Measurements from ENCODE around the gene ERBB4.
"Not testable (repeated sequence)": the region's sequence is repeated elsewhere in the genome, so short reads cannot be mapped to it uniquely, and the experiment has no call there.

The ERBB4 gene

DNA sequence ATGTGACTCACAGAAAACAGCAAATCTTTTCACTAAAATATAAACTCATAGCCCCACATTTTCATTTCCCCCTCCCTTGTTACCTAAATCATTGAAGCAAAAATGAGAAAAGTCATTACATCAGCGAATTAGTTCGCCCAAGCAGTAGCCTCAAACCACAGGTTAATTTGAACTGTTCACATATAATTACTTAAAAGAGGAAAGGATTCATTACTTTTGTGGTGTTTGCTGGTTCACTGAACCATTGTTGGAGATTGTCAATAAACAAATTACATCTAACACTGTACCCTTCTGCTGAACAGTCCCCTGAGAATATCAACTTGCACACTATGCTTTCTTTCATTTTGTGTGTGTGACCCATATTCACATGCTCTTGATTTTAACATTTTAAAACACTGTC is 238.7 kb downstream of the ERBB4 start:
- DNase-seq (ENCODE audit: low read depth in 2 of 2, low spot score in 1 of 2) = no peak

DNA sequence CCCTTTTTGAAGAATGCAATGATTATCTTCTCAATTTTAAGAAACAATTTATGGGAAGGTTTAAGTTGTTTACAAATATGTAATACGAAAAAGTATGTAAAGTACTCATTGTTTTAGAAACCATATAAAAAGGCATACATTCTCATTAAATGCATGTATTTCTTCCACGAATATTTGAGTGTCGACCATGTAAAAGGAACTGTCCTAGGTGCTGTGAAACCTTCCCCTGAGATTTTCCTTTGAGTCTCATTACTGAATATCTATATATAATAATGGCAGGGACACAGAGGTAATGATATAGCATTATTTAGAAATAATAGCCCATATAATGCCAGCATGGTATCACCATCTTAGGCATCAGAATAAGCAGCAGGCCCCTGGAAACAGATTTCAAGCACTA is 239.3 kb downstream of the ERBB4 start:
- DNase-seq (ENCODE audit: low read depth in 2 of 2, low spot score in 1 of 2) = no peak

DNA sequence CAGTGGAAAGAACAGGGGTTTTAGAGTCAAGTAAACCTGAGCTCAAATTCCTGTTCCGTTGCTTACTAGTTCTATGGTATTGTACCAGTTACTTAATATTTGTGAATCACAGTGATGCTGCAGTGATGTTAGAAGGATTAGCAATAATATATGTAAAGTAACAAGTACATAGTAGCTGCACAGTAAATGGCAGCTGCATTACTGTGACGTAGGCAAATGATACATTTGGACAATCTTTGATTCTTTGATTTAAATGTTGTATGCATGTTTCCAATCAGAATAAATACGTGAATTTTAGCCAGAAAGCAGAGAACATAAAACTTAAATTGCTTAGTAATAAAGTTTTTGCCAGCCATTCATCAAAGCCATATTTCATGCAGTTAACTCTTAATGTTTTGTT is 243.0 kb downstream of the ERBB4 start:
- no peak for DNase-seq (ENCODE audit: low read depth in 2 of 2, low spot score in 1 of 2)

DNA sequence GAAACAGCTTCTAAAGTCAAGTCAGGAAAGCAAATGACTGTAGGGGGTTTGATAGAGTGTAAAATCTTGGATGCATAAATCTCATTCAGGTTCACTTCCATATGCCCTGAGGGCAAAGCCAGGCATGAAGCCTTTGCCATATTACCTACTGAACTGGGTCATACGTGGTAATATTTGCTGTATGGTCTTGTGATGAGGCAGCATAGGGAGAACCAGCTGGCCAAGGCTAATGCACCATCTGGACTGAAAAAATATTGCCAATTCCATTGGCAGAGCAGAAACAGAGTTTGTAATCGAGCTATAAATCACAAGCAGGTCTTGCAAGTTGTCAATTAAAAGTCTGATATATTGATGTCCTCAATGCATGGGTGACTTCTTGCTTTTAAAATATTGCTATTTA is 243.8 kb downstream of the ERBB4 start:
- no peak for DNase-seq (ENCODE audit: low read depth in 2 of 2, low spot score in 1 of 2)

DNA sequence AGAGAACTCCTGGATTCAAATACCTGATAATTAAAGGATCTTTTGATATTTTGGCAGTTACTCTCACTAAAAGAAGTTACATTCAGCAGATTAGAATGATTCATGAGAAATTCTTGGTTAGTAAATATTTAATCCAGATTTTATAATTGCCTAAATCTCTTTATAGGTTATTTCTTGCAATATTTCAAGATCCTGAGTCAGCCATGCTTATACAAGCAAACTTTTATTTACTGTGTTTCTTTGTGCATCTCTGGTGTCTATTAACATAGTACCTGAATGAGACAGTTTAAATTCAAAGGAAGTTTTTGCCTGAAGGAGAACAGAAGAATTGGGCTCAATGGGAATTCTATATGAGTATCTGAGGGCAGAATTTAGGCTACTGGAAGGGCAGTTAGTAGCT is 249.3 kb downstream of the ERBB4 start:
- no peak for DNase-seq (ENCODE audit: low read depth in 2 of 2, low spot score in 1 of 2)

DNA sequence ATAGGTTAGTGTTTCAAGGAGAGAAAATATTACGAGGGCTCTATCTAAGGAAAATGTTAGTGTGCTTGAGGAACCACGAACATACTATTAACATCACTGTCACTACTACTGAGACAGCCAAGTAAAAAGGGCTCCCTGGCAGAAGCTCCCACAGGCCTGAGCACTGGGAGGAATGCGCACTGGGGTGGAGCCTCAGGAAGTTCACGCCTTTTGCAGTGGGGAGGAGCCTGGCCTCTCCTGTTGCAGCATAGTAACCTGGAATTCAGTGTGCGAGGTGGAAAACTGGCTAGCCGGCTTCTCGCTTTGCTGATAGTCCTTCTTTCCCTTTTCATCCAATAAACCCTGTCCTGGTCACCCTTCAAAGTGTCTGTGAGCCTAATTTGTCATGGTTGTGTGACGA is 250.3 kb downstream of the ERBB4 start:
- DNase-seq (ENCODE audit: low read depth in 2 of 2, low spot score in 1 of 2) = no peak

DNA sequence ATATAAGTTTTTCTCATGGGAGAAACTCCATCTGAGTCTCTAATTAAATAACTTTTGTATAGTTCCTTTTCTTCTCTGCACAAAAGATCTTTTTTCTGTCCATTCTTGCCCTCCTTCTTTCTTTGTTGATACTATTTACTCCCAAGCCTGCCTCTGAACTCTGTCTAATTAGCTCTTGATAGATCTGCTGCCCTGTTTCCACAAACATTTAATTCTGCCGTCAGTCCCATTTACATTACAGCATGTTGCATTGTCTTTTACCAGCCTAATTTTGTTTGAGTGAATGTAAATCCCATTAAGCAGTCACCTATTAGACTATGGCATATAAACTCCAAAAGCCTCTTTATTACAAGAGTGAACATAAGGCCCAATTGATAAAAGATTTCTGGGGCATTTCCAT is 254.4 kb downstream of the ERBB4 start:
- DNase-seq (ENCODE audit: low read depth in 2 of 2, low spot score in 1 of 2) = no peak

DNA sequence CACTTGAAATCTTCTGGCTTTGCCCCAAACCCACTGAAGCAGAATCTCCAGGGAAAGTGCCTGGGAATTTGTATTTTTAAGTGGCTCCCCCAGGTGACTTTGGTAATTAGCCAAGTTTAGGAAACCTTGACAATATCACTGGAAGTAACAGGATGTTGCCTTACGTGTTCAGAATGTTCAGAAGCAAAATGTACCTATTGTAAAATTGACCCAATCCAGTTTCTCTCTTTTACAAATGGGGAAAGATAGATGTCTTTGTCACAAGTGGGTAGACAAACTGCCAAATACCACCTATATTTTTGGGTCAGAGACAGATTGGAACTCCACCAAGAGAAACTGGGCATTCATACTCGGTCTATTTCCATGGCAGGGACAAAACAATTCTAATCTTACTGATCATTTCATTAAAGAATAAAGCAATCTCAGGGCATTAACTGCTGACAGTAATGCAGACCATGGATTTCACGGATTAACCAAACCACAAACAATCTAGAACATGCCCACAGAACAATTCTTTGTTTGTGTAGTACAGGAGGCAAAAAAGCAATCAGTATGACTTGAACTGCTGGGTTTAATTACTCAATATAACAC is 255.8 kb downstream of the ERBB4 start:
- no peak for DNase-seq (ENCODE audit: low read depth in 2 of 2, low spot score in 1 of 2)

DNA sequence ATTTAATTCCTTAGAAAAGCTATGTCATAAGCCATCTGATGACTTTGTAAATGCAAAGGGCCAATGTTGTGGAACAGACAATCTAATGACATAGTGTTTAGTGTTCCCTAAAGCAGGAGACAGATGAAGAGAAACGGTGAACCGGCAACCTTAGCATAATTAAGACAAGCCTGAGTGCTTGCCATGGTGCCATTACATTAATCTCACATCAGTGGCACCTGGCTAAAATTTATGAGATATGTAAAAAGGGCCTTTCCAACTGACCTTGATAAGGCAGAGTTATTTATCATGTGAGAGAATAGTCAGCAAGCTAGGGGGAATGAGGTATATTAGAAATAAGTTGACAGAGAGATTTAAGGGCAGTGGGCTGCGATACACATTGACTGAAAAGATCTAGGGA is 261.8 kb downstream of the ERBB4 start:
- no peak for DNase-seq (ENCODE audit: low read depth in 2 of 2, low spot score in 1 of 2)

DNA sequence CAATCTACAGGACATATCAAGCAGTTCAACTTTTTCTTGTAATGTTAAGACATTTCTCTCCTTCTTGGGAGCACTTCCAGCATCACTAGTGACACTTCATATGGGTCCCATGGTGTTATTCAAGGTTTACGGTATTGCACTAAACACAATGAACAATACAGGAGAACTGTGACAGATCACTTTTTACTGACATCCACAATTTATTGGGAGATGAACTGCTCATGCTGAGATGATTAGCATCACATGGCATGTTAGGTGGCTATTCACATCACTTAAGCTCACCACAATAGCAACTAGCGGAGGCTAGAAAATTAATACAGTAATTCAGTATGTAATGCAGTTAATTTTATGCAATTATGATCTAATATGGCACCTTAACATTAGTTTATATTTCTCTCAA is 264.4 kb downstream of the ERBB4 start:
- DNase-seq (ENCODE audit: low read depth in 2 of 2, low spot score in 1 of 2) = no peak

DNA sequence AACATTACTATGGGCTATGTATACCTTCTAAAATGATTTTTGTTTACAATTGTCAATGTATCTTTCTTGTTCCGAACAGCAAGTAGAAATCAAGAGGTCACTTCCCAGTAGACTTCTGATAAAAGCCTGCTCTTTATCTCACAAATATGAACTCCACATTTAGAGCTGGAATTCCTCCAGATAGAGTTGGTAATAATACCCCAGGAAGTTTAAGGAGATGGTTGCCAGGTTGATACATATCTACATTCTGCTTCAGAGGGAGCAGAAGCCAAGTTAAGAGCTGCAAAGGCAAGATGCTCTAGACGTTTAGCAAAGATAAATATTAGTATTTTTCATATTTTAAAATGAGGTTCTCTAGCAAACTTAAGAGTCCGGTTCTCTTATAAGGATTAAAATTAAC is 267.0 kb downstream of the ERBB4 start:
- DNase-seq (ENCODE audit: low read depth in 2 of 2, low spot score in 1 of 2) = no peak

DNA sequence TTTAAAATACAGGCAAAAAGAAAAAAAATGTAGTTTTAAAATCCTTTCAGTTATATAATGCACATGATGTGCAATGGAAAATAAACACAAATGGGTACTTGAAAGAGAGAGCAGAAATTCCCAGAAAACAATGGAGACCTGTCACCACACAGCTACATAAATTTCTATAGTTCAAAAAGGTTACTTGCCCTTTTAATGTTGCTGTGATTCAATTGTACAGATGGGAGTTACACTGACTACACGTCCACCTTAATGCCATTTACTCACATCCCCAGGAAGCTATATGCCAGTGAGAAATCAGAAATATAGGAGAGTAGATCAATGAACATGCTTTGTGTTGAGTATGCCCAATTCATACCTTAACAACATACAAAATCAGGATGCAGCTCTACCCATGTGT is 269.6 kb downstream of the ERBB4 start:
- DNase-seq (ENCODE audit: low read depth in 2 of 2, low spot score in 1 of 2) = no peak

DNA sequence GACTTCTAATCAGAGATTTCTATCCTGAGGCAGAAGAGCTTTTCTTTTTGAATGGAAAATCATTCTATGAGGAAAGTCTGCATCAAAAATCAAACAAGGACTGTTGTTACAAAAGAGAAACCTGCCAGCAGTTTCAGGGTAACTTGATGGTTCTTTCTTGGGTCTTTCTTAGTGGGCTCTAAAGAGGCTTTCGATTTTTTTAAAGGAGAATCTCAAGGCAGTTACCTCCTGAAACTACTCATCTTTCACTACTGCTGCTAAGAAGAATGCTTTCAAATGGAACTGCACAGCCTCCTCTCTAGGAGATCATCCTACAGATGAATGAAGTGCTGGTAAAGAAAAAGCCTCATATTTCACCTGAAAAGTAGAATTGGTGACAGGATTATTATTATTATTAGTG is 272.3 kb downstream of the ERBB4 start:
- no peak for DNase-seq (ENCODE audit: low read depth in 2 of 2, low spot score in 1 of 2)

DNA sequence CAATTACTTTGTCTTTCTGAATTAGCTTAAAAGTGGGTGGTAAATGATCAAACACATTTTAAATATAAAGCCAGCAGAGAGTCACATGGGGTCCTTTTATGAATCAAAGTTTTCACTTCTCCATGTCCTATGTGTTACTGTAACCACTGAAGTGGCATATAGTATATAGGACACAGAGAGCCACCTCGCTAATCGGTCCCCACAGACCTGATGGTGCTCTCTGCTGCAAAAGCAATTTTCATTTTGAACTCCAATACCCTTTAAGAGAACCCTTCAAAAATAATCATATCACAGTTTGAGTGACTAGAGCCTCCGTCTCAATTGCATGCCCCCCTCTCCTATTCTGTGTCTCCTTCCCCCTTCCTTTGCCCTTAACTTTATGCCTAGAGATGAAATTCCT is 272.8 kb downstream of the ERBB4 start:
- DNase-seq (ENCODE audit: low read depth in 2 of 2, low spot score in 1 of 2) = no peak

DNA sequence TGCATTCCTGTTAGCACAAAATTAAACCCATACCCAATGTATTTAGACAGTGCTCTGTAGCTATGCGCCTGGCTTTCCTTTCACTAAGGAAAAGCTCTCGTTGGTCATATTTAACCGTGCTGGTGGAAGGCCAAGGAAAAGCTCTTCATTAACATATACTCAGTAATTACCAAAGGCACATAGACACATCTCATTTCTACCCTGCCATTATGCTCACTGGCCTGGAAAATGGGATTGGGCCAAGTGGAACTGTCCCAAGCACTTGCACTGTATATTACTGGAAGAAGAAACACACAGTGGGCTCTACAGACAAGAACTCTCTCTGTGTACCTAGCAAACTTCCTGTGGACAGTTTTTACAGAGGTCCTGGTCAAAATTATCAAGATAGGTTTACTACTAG is 274.4 kb downstream of the ERBB4 start:
- DNase-seq (ENCODE audit: low read depth in 2 of 2, low spot score in 1 of 2) = no peak

DNA sequence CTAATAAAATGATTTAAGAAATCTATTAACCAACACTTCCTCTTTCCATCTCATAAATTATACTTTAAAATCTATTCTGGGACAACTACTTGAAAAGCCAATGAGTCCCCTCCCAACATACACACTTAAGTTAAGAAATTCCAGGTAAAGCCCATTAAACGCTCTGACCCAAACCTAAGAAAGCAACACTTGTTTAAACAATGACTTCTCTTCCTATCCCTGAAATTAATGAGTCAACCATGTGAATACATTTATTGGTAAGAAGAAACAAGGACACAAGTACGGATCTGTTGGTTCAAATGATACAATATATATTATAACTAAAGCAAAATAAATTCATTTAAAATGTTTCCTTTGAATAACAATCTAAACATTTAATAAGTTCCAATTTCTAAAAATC is 279.4 kb downstream of the ERBB4 start:
- DNase-seq (ENCODE audit: low read depth in 2 of 2, low spot score in 1 of 2) = no peak

DNA sequence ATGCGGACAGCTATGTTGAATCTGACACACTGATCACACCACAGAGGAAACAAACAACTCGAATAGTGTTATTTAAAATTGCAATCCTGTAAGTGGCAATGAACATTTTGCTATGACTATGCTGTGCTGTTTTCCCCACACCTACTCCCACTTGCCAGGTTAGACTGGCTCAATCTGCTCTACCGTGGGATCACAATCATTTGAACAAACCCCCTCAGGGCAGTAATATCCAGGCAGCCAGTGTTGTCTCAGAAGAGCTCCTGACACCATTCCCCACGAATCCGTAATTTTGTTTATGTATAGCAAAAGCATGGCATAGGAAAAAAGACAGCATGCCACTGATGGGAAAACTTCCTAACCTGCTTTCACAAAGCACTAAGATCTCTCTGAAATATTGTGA is 284.3 kb downstream of the ERBB4 start:
- DNase-seq (ENCODE audit: low read depth in 2 of 2, low spot score in 1 of 2) = no peak

DNA sequence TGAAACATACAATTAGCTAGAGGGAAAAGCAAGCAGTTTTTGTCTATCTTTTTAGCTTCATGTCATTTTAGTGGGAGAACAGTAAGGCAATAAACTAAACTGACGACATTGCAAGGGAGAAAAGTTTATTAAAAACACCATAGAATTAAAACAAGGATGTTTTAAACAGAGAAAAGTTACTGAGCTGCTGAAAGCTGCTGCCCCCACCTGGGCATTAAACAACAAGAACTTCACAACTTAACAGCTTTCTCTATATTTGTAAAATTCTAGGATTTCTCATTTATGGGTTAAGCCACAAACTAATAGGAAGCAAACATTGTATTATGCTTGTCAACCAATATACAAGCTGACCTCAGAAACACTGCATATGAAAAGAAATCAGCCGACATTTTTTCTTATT is 289.2 kb downstream of the ERBB4 start:
- no peak for DNase-seq (ENCODE audit: low read depth in 2 of 2, low spot score in 1 of 2)

DNA sequence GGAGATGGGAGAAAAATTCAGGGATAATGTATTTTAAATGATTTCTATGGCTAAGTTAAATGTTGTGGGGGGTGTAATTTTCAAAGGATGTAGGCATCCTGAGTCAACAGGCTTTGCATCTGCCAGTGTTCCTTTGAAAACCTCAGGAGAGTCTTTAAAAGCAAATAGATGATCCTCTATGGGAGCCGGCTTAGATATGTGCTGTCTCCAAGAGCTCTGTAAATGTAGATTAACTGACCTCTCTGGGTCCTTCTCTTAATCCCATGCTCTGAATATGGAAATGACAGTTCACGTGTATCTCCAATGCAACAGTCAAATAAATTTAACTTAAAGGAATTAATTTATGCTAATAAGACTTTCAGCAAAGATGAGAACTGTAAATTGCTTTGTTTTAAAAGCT is 292.7 kb downstream of the ERBB4 start:
- DNase-seq (ENCODE audit: low read depth in 2 of 2, low spot score in 1 of 2) = no peak

DNA sequence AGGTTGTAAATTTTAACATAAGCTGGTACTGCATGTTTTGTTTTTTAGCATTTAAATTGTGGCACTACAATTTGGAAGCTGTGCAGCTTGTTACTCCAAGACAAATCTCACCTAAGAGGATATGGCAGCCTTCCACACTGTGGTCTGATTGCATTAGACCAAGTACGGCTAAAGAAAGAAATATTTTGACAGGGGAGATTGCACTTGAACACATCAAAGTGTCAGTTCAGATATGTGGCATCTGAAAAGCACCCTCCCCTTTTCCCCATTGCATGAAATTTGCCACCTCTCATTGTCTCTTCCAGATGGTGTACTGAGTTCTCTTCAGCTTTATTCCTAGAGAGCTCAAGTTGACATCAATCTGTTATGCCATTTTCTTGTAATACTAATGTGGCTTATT is 295.9 kb downstream of the ERBB4 start:
- no peak for DNase-seq (ENCODE audit: low read depth in 2 of 2, low spot score in 1 of 2)

DNA sequence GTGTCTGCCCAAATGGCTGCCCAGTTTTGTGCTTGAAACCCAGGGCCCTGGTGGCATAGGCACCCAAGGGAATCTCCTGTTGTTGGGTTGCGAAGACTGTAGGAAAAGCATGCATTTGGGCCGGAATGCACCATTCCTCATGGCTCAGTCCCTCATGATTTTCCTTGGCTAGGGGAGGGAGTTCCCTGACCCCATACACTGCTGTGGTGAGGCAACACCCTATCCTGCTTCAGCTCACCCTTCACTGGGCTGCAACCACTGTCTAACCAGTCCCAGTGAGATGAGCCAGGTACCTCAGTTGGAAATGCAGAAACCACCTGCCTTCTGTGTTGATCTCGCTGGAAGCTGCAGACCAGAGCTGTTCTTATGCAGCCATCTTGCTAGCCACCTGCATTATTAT is 300.4 kb downstream of the ERBB4 start:
- DNase-seq (ENCODE audit: low read depth in 2 of 2, low spot score in 1 of 2) = not testable (repeated sequence)

DNA sequence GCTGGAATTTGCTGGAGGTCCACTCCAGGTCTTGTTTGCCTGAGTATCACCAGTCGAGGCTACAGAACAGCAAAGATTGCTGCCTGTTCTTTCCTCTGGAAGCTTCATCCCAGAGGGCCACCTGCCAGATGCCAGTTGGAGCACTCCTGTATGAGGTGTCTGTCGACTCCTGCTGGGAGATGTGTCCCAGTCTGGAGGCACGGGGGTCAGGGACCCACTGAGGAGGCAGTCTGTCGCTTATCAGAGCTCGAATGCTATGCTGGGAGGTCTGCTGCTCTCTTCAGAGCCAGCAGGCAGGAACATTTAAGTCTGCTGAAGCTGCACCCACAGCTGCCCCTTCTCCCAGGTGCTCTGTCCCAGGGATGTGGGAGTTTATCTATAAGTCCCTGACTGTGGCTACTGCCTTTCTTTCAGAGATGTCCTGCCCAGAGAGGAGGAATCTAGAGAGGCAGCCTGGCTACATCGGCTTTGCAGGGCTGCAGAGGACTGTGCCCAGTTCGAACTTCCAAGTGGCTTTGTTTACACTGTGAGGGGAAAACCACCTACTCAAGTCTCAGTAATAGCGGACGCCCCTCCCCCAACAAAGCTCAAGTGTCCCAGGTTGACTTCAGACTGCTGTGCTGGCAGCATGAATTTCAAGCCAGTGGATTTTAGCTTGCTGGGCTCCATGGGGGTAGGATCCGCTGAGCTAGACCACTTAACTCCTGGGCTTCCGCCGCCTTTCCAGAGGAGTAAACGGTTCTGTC is 301.1 kb downstream of the ERBB4 start:
- DNase-seq (ENCODE audit: low read depth in 2 of 2, low spot score in 1 of 2) = no peak

DNA sequence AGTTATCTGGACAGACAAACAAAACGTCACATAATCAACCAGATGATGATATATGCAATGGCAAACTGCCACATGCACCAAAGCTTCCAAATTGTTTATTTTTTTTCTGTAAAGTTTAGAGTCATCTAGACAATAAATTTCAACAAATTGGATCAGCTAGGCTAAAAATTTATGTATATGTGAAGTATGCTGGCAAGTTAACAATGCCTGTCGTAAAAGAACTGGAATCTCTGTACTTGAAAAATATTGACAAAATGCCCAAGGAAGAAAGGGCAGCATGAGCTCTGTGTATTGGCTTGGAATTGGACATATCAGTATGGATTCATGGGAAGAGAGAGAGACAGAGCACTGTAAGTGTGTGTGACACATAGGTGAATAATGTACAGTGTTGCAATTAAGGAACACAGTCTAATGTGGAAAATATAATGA is 309.8 kb downstream of the ERBB4 start:
- no peak for DNase-seq (ENCODE audit: low read depth in 2 of 2, low spot score in 1 of 2)
